Regular cardiac myocyte (primary cell): ENCODE results near the gene TPCN1. TPM values are rescaled to one million over a fixed set of nuclear protein-coding genes. Genes with fewer than 3 reads are reported as not detected.

Source experiments
- total RNA-seq: library from RNA; depleted of rRNA; stranded (reverse); fragments of >200 nt; gene quantifications from 2 replicates; pipeline ENCODE4 v1.2.3, GENCODE V29; 2014

The TPCN1 gene
- 14.6 and 20.6 TPM in 2 replicates for total RNA-seq

GRCh38 chr12:113221181-113221996 is at the start of gene TPCN1:
TPCN1 (plus strand) TSS chr12:113221464; CDS start chr12:113226853, 5,389 bp downstream.

GRCh38 chr12:113185180-113186032 is 35.9 kb upstream of the TPCN1 start, which contains the start of the genes DDX54 and RITA1:
DDX54 (minus strand) TSS chr12:113185478; CDS start chr12:113185451, 27 bp downstream.
RITA1 (plus strand) TSS chr12:113185721; CDS start chr12:113186747, 1,026 bp downstream.

DNA sequence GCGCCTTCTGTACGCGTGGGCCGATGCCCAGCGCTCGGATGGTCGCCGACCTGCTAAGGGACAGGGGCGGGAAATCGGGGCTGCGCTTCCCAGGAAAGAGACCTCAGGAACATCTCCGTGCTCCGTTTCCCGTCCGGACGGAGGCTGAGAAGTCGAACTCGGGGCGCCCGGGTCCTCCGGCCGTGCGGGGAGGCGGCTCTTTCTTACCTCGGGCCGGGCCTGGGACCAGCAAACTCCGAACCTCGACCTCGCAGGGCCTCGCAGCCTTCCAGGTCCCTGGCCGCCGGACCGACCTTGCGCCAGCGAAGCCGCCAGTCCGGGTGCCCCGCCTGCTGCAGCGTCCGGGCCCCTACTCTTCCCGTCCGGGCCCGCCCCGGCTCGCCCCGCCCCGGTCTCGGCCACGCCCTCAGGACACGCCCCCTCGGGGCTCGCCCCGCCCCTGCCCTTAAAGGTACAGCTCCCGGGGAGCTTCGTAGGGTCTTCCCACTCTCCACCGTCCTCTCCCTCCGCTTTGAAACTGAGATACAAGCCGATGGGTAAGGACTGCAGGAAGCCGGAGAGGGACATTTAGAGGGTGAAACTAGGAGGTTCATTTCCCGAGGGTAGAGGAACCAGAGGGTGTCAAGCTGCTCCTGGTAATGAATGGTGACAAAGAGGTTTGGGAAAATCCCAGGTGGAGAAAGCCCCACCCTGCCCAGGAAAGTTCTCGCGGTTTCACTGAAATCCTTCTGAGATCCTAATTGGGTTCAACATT is 113.7 kb downstream of the TPCN1 start, which contains the start of gene SLC8B1:
Gene SLC8B1 (minus strand): TSS at position 324 of the 754 bp plus-strand sequence. CDS start 2,231 bp downstream, outside the sequence.

Other genes starting within 250 kb of the TPCN1 start
- 2.3 and 3.1 TPM in 2 replicates for gene OAS2, start 242.9 kb upstream of the TPCN1 start, total RNA-seq
- gene DTX1, start 164.7 kb upstream of the TPCN1 start, total RNA-seq, result under 0.01 and 0.28 TPM in 2 replicates
- gene RASAL1, start 85.7 kb upstream of the TPCN1 start, total RNA-seq, result not detected in 2 replicates
- gene CFAP73, start 71.7 kb upstream of the TPCN1 start, total RNA-seq, result not detected in 2 replicates
- 24.8 and 49.8 TPM in 2 replicates for gene DDX54, start 36.0 kb upstream of the TPCN1 start, total RNA-seq
- 17.8 and 22.0 TPM in 2 replicates for gene RITA1, start 35.7 kb upstream of the TPCN1 start, total RNA-seq
- 12.1 and 20.9 TPM in 2 replicates for gene SLC8B1, start 113.6 kb downstream of the TPCN1 start, total RNA-seq
- gene PLBD2, start 137.1 kb downstream of the TPCN1 start, total RNA-seq, result 22.0 and 59.2 TPM in 2 replicates
- not detected in 2 replicates for gene SDS, start 182.4 kb downstream of the TPCN1 start, total RNA-seq
- gene SDSL, start 200.9 kb downstream of the TPCN1 start, total RNA-seq, result 11.6 and 30.1 TPM in 2 replicates